ENCODE measurements around the gene CZIB. TPM values are rescaled to one million over a fixed set of nuclear protein-coding genes. Genes with fewer than 3 reads are reported as not detected.

The CZIB gene
- total and polyA plus RNA-seq, 2 of the 13 experiments (the other 11 are each of a cell fraction or from before 2014, with no cell fraction given) = 49.2 to 67.0 TPM

- TF ChIP-seq GLI4 (CRISPR knock-in tag; IDR thresholded peaks at IDR 0.05; ENCODE audit: borderline replicate concordance) (no peak), CEBPB (IDR thresholded peaks at IDR 0.05; ENCODE audit: borderline replicate concordance, low read depth, low read length) (no peak), CENPT (CRISPR knock-in tag; IDR thresholded peaks at IDR 0.05; ENCODE audit: low read depth) (no peak), TMF1 (CRISPR knock-in tag; IDR thresholded peaks at IDR 0.05; ENCODE audit: low read depth) (no peak), ZNF543 (CRISPR knock-in tag; IDR thresholded peaks at IDR 0.05) (no peak), ZHX2 (IDR thresholded peaks at IDR 0.05; ENCODE audit: low read depth) (no peak), ZHX2 (CRISPR knock-in tag; IDR thresholded peaks at IDR 0.05; ENCODE audit: borderline replicate concordance) (no peak), ATF7 (IDR thresholded peaks at IDR 0.05) (no peak), ATF7 (CRISPR knock-in tag; IDR thresholded peaks at IDR 0.05) (no peak), ZNF691 (CRISPR knock-in tag; IDR thresholded peaks at IDR 0.05; ENCODE audit: borderline replicate concordance, low read depth) (no peak), MEF2D (CRISPR knock-in tag; IDR thresholded peaks at IDR 0.05) (0 out of 2 replicates have a peak, but pooled peaks have one; percentile 25), ZNF510 (CRISPR knock-in tag; IDR thresholded peaks at IDR 0.05; ENCODE audit: low read depth) (no peak), HMG20B (CRISPR knock-in tag; conservative IDR thresholded peaks at IDR 0.05) (no peak), ZNF354B (CRISPR knock-in tag; IDR thresholded peaks at IDR 0.05) (no peak), IKZF5 (CRISPR knock-in tag; IDR thresholded peaks at IDR 0.05) (no peak), ZNF101 (CRISPR knock-in tag; IDR thresholded peaks at IDR 0.05; ENCODE audit: borderline replicate concordance, low read depth) (no peak), REST (IDR thresholded peaks at IDR 0.05; ENCODE audit: borderline replicate concordance in 1 of 2, low read depth in 1 of 2, low read length in 2 of 2) (no peak)
These were observed 43.8 kb downstream of the CZIB start (continued) for GRCh38 chr1:53176452-53177208.

Measured in HepG2 (cell line).